CD4-positive, alpha-beta T cell treated with Interleukin-15 for 1 hour (primary cell): ENCODE measurements around the gene DDX50.
"Not testable (repeated sequence)": the region's sequence is repeated elsewhere in the genome, so short reads cannot be mapped to it uniquely, and the experiment has no call there.

Source experiments
- DNase-seq: peaks from one replicate; pipeline ENCODE4 v3.0.0-alpha.2; 2020

The DDX50 gene

GRCh38 chr10:68901105-68901927, at the start of gene DDX50:
DDX50 (plus strand) TSS chr10:68901315; CDS start chr10:68901385, 70 bp downstream.
- peak; percentile 97 for DNase-seq

DNA sequence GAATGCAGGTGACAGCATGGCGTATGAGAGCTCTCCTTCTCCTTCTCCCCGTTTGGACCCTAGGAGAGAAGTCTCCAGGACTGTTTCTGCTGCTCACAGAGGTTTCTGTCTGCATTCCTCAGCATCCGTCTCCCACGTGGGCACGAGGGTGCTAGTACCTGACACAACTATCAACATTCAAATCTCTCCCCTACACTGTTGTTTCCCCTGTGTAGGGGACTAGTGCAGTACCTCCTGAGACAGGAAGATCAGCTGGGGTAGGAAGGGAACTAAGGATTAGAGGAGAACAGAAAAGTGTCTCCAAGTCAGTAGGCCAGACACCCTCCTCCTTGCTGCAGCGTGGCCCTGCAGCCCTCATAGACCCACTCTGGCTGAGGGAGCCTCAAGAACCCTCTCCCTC, 44.8 kb upstream of the DDX50 start:
- DNase-seq: no peak

- no peak for DNase-seq
Measured at GRCh38 chr10:68857005-68857404, 44.1 kb upstream of the DDX50 start.

DNA sequence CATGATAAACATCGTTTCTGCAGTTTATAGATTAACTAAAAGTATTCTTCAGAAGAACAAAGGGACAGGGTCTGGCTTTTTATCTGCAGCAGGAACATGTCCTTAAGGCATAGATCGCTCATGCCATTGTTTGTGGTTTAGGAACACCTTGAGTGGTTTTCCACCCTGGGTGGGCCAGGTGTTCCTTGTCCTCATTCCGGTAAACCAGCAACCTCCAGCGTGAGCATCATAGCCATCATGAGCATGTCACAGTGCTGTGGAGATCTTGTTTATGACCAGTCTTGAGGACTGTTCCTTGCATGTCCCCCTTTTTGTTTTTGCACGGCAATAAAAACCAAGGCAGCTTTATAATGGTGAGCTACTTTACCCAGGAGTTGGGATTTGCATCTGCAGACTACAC, 39.9 kb upstream of the DDX50 start:
- no peak for DNase-seq

- DNase-seq: no peak
Measured at GRCh38 chr10:68864611-68865010, 36.5 kb upstream of the DDX50 start.

- DNase-seq: not testable (repeated sequence)
Measured at GRCh38 chr10:68868173-68868572, 32.9 kb upstream of the DDX50 start.

- no peak for DNase-seq
Measured at GRCh38 chr10:68869623-68870022, 31.5 kb upstream of the DDX50 start.

DNA sequence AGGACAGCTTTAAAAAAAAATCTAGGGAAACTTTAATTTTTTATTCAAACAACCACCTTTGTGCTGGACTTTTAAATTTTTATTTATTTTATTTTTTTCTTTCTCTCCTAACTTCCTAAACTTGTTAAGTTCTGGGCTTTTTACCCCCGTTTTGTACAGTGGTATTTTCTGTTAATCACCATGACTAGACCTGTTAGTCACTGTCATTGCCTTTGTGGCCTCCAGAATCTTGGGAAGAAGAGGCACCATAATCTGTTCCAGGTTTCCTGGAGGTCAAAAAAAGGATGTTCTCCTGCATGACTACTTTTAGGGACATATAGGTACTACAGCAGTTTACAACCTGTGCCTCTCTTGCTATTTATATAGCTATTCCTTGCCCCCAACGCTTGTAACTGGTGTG, 31.1 kb upstream of the DDX50 start:
- no peak for DNase-seq

DNA sequence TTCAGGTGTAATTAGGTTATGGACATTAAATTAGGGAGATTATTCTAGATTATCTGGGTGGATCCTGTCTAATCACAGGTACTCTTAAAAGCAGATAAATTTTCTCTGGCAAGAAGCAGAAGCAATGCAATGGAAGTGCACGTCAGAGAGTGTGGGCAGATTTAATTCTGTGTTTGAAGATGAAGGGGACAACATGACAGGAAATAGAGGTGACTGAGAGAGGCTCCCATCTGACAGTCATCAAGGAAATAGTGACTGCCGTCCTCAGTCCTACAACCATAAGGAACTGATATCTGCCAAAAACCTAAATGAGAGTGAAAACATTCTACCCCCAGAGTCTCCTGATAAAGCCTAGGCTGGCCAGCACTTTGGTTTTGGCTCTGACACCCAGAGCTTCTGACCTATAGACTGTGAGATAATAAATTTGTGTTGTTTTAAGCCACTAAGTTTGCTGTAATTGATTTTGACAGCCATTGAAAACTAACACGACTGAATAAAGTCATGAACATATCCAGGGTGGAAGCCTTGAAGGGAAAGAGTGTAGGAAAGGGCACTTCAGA, 30.5 kb upstream of the DDX50 start:
- no peak for DNase-seq

DNA sequence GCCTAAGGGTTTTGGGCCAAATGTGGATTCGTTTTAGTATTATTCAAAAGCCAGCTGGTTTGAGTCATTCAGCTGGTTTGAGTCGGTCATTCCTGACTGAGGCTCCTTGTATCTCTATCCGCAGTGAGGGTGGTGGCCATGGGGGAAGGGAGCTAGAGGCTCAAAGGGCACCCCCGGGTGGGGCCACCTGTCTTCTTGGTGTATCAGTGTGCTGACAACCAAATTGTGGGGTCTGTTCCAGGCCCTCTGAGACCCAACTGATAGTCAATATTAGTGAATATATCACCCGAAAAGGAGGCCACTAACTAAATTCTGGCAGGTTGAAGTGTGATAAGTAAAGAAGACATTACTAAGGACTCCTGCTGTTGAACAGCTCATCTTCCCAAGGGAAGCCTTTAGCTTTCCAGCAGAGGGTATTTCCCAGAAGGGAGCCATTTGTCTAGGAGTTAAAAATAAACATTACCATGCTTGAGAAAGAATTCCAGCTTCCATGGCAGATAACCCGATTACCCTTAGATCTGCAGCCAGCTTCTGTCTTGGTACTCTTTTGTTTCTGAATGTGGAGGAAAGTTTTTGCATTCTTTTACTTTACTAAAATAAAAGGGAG, 29.9 kb upstream of the DDX50 start:
- no peak for DNase-seq

DNA sequence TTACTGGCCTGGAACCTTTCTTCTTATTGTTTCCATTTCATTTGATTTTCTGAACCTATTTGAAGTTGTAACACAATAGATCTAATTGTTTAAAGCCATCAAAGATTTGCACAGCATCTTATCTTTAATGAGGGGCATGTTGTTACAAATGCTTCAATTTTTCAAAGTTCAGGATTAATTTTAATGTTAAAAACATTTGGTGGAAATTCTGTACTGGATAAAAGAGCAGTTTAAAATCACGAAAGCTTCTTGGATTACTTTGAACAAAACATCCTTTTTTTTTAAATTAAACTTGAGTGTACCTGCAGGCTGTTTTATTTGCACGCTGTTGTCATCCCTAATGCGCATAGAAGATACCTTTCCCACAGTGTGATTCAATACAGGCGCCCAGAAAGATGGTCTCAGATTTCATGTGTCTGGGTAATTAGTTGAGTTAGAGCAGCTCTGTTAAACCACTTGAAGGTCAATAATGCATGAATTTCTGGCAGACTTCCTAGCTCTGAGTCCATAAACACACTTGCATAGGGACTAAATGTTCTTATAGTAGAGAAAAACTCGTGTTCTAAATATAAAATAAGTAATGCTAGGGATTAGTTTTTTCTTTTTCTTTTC, 29.3 kb upstream of the DDX50 start:
- DNase-seq: no peak

DNA sequence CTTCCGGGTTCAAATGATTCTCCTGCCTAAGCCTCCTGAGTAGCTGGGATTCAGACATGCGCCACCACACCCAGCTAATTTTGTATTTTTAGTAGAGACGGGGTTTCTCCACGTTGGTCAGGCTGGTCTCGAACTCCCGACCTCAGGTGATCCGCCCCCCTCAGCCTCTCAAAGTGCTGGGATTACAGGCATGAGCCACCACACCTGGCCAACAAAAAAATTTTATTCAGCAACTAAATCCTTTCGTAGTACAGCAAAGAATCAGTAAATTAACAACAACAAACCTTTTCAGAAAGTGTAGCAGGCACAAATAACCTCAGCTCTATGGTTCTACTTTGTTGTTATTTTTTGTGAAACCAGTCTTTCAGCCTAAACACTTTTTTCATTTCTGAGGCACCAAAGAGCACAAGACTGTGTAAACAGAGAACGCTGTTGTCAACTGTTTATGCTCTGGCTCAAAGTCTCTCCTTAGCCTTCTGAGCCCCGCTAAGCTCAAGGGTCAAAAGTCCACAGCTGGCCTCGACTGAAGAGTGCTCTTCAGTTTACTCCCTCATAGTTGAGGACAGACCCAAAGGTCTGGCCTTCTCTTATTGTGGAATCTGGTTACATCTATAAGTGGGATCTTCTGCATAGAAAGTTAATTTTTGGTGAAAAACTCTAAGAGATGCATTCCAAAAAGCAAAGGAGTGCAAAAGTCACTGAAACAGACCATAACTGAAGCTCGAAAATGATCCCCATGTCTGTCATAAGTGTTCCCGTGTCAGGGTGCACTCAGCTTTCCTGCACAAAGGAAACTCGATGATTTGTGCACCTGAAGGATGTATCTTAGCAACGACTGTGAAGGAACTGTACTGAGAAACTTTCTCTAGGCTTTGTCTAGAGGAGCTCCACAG, 24.6 kb upstream of the DDX50 start:
- DNase-seq: no peak

- no peak for DNase-seq
Measured at GRCh38 chr10:68877482-68878110, 23.5 kb upstream of the DDX50 start.

DNA sequence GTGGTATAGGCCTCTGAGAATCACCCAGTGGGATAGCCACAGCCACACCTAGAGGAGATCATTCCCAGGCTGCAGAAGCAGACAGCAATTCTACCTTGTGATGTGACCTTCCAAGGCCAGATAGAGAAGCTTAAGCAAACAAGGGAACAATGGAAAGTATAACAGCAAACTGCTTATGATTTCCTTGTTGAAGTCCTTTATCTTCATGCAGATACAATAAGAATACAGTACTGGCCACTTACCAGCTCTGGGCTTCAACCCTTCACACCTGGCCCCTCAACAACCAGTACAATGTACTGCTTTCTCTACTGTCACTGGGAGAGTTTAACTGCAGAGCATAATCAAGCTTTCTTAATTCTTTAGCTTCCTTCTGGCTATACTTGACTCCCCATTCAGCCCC, 22.6 kb upstream of the DDX50 start:
- no peak for DNase-seq

- DNase-seq: no peak
Measured at GRCh38 chr10:68879628-68880027, 21.5 kb upstream of the DDX50 start.

GRCh38 chr10:68880181-68880580, 20.9 kb upstream of the DDX50 start:
- DNase-seq: no peak

GRCh38 chr10:68895041-68895440, 6.1 kb upstream of the DDX50 start:
- no peak for DNase-seq

- DNase-seq: peak; percentile 20
Measured at GRCh38 chr10:68897336-68897741, 3.8 kb upstream of the DDX50 start.

DNA sequence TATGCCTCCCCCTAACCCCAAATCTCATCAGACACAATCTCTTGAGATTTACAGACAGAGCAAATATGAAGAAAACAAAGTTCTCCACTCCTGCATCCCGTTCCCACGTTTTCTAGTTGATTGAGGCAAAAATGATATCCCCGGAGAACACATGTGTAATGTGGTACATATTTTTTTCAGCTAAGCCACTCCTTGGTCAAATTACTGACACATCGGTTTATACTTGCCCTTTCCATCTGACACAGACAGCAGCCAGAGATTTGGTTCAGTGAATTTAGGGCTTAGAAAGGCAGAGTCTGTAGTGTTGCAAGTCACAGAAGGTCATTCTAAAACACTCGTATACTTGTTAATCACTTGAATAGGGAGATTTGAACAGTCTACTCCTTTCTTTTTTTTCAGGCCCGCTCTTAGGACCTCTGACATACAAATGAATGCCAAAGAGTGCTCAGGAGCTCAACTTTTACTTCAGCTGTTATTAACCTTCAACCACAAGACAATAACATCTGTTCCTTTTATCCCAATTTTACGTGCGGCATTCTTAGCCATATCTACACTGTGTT, 1.8 kb upstream of the DDX50 start:
- no peak for DNase-seq

DNA sequence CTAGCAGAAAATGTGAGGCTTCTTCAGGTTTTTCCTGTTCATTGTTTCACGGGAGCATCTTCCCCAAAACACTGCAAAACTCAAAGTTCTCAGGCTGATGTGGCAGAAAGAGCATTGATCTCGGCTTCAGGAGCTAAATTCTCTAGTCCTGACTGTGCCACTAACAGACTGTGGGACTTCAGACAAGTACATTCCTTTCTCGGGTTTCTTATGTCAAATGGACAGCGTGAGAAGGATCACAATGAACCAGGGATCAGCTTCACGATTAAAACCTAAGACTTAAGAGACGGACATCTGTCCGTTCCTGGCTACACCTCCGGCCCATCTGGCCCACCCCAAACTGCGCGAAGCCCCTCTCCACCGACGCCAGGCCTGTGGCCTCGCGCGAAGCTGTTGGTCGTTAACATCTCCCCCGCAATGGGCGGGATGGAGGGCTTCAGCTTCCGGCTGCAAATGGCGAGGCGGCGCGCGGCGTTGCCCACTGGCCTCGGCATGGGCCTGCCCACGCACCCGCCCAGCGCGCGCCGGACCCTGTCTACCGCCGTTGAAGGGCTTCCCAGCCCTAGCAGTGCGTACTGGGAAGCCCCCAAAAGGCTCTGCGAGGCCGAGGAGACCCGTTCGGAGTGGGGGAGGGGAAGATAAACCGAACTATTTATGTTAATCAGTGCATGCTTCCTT, 549 bp upstream of the DDX50 start:
- no peak for DNase-seq

- DNase-seq: no peak
Measured at GRCh38 chr10:68902382-68902781, 1.3 kb downstream of the DDX50 start.
